ENCODE results near the gene MITF. TPM values are rescaled to one million over a fixed set of nuclear protein-coding genes. Genes with fewer than 3 reads are reported as not detected.

MITF gene
- total RNA-seq, 4 donors from 2014 or later = 12.2 to 20.9 (median 17.1) TPM

- Histone ChIP-seq H3K27ac (no peak overlapping the region), H3K9me3 (peaks cover 0 to 4% of the 10 kb centered on the region in 2 donors), H3K27me3 (no peaks in the 10 kb centered on the region), H3K4me1 (no peaks in the 10 kb centered on the region), H3K36me3 (no peaks in the 10 kb centered on the region), H3K4me3 (no peak overlapping the region)
- TF ChIP-seq POLR2AphosphoS5 (IDR thresholded peaks at IDR 0.05) (no peak), POLR2A (IDR thresholded peaks at IDR 0.05) (no peak), EP300 (IDR thresholded peaks at IDR 0.05; ENCODE audit: low read depth) (no peak), CTCF (IDR thresholded peaks at IDR 0.05) (no peak)
- no peak for DNase-seq
- in situ Hi-C loops (cut with MboI; ENCODE audit: low pct_ligation_motif_present in 1 of 4, low pct_unique_long_range_greater_than_20kb in 1 of 4, low sequenced_read_pairs in 3 of 4) = no loop called here
- WGBS, 2 donors (ENCODE audit: low coverage in 1 of 2) = 66 to 80% methylated on average over 1 to 3 of the region's 3 CpGs
- intact Hi-C loops (cut with DNase I; ENCODE audit: low total_unique reads) = no loop called here
These were observed 90.9 kb downstream of the MITF start for GRCh38 chr3:69830147-69830546.

- no peak for TF ChIP-seq EP300 (IDR thresholded peaks at IDR 0.05; ENCODE audit: low read depth)
- TF ChIP-seq CTCF (IDR thresholded peaks at IDR 0.05) = no peak
- TF ChIP-seq POLR2A (IDR thresholded peaks at IDR 0.05) = no peak
- TF ChIP-seq POLR2AphosphoS5 (IDR thresholded peaks at IDR 0.05) = no peak
- no peak for DNase-seq
- H3K27ac ChIP-seq = no peak overlapping the region
- H3K36me3 ChIP-seq = no peaks in the 10 kb centered on the region
- no peaks in the 10 kb centered on the region for H3K4me1 ChIP-seq
- WGBS, 2 donors (ENCODE audit: low coverage in 1 of 2) = 92 to 100% methylated on average over 2 to 5 of the region's 5 CpGs
- no peaks in the 10 kb centered on the region for H3K27me3 ChIP-seq
- intact Hi-C loops (cut with DNase I; ENCODE audit: low total_unique reads) (no loop called here), in situ Hi-C loops (cut with MboI; ENCODE audit: low pct_ligation_motif_present in 1 of 4, low pct_unique_long_range_greater_than_20kb in 1 of 4, low sequenced_read_pairs in 3 of 4) (no loop called here)
- no peak overlapping the region for H3K4me3 ChIP-seq
- peaks cover 0 to 7% of the 10 kb centered on the region in 2 donors for H3K9me3 ChIP-seq
These were observed 92.5 kb downstream of the MITF start for GRCh38 chr3:69831737-69832136.

GRCh38 chr3:69833591-69833990, 94.3 kb downstream of the MITF start:
- Histone ChIP-seq H3K9me3 (peaks cover 0 to 7% of the 10 kb centered on the region in 2 donors), H3K4me3 (no peak overlapping the region), H3K27ac (no peak overlapping the region), H3K27me3 (no peaks in the 10 kb centered on the region), H3K36me3 (no peaks in the 10 kb centered on the region), H3K4me1 (peaks cover 0 to 6% (median 2%) of the 10 kb centered on the region in 4 donors)
- no peak for TF ChIP-seq POLR2AphosphoS5 (IDR thresholded peaks at IDR 0.05)
- TF ChIP-seq EP300 (IDR thresholded peaks at IDR 0.05; ENCODE audit: low read depth) = no peak
- TF ChIP-seq POLR2A (IDR thresholded peaks at IDR 0.05) = no peak
- no peak for TF ChIP-seq CTCF (IDR thresholded peaks at IDR 0.05)
- in situ Hi-C loops (cut with MboI; ENCODE audit: low pct_ligation_motif_present in 1 of 4, low pct_unique_long_range_greater_than_20kb in 1 of 4, low sequenced_read_pairs in 3 of 4) = no loop called here
- intact Hi-C loops (cut with DNase I; ENCODE audit: low total_unique reads) = no loop called here
- no peak for DNase-seq

- no peaks in the 10 kb centered on the region for H3K27me3 ChIP-seq
- peaks cover 0 to 11% (median 3%) of the 10 kb centered on the region in 4 donors for H3K4me1 ChIP-seq
- in situ Hi-C loops (cut with MboI; ENCODE audit: low pct_ligation_motif_present in 1 of 4, low pct_unique_long_range_greater_than_20kb in 1 of 4, low sequenced_read_pairs in 3 of 4) = no loop called here
These were observed 99.0 kb downstream of the MITF start for GRCh38 chr3:69838217-69838616.

More at GRCh38 chr3:69838217-69838616, 99.0 kb downstream of the MITF start:
- no peaks in the 10 kb centered on the region for H3K36me3 ChIP-seq
- H3K4me3 ChIP-seq = no peak overlapping the region
- no peak for TF ChIP-seq EP300 (IDR thresholded peaks at IDR 0.05; ENCODE audit: low read depth)
- TF ChIP-seq POLR2A (IDR thresholded peaks at IDR 0.05) = no peak
- no peak for TF ChIP-seq CTCF (IDR thresholded peaks at IDR 0.05)
- TF ChIP-seq POLR2AphosphoS5 (IDR thresholded peaks at IDR 0.05) = no peak
- intact Hi-C loops (cut with DNase I; ENCODE audit: low total_unique reads) = no loop called here
- DNase-seq = no peak
- WGBS, 2 donors (ENCODE audit: low coverage in 1 of 2) = 58% methylated on average over 4 to 5 of the region's 5 CpGs
- no peak overlapping the region for H3K27ac ChIP-seq
- peaks cover 0 to 7% of the 10 kb centered on the region in 2 donors for H3K9me3 ChIP-seq
